GM21786 (cell line): Measurements from ENCODE around the gene SLC6A6.

Source experiments
- ATAC-seq: cut with Tn5 transposase; IDR thresholded peaks from one replicate; pipeline ENCODE4 v1.9.1; 2021; ENCODE audit not compliant: unreplicated experiment

The SLC6A6 gene

DNA sequence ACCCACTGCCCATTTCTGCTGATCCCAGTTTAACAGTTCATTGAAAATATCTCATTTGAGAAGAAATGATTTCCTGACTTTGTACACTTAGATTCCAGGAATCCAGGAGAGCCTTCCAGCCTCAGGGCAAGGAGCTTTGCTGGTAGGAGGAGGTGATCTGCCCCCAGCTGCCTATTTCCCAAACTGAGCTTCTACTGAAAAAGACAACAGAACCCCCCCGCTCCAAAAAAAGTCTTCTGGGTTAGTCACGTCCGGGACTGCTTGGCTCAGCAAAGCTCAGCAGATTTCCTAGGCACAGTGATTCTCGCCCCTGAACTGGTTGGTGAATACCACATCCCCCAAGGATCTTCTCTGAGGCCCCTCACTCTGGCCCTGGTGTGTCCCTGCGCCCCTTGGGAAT, 13.1 kb downstream of the SLC6A6 start:
- no peak for ATAC-seq

DNA sequence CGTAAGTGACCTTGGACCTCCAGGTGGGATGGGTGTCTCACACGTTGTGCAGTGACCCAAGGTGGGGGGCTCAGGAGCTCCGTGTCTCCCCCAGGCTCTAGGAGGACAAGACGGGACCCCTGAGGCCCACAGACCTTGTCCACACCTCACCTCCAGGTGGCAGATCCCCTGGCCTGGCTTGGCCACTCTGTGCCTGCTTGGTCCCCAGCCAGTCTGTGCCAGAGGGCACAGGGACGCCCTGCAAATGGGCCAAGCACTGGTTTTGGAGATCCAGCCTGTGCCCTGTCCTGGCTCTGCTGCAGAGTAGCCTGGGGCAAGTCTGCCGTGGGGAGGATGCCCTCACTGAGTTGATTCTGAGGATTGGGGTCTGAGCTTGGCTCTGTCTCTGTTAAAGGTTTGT, 14.0 kb downstream of the SLC6A6 start:
- ATAC-seq: no peak

DNA sequence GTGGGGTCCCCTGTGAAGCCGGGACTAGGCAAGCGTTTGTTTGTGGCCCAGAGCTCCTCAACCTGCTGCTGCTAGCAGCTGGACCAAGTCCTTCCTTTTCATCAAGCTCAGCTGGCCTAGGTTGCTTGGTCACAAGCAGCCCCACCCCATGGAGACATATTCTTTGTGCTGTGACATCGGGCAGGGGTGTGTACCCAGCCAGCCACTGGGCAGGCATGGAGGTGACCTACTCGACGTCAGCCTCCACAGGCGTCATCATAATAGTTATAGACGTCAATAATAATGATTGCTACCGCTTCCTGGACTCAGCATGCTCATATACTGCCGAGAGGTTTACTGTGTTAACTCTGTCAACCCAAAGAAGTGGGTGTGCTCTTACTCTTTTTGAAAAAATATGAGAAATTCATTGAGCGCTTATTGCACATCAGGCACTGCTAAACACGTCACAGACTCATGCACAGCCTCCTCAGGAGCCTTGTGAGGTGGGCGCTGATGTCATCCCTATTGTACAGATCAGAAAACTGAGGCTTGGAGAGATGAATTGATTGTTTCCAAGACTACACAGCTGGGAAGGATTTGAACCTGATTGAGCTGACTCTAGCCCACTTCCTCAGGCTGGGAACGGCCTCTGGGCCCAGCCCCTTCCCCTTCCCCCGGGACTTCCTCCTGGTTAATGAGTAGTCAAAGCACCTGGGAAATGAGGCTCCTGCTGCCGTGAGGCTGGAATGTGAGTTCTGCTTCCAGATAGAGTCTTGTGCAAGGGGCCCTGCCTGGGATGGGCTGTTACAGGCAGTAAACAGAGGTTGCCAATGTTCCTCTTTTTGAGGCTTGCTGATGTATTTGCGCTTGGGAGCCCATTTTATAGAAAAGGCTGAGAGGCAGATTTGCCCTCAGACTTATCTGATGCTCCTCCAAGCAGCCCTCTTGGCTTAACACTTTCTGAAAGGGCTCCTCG, 16.2 kb downstream of the SLC6A6 start:
- no peak for ATAC-seq

DNA sequence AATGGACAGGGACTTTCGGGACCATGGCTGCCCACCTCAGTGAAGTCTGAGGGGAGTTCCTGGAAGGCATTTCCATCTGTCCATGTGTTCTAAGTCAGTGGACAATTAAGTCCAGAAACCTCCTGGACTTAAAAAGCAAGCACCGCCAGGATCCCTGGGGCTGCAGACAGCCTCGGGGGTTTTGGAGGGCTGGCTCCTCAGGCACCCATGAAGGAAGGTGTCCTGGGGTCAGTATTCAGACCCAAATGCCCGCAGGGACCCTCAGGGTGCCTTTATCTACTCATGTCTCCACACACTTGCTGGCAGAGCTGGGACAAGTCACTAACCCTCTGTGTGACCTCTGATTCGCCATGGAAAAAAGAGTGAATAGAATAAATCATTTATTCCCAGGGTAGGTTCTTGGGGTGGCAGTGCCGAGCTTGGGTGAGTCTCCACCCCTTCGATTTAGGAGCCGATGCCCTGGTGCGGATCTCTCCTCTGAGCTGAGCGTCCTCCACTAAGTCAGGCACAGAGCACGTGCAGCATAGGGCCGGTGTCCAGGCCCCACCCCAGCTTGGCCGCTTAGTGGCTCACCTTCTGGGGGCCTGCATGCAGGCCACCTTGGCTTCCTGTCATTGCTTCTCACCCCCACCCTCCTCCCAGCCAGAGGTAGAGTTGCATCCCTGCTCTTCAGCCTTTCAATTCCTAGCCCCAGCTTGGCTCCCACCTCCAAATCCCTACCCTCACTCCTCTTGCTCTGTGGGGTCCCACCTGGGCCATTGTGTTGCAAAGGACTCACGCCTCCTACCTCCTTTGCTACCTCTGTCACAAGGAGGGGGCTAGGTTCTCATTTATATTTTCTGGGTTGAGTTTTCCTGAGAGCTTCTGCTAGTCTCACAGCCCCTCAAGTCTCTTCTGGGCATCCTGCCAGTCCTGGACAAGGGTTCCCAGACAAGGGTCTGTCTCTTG, 19.9 kb downstream of the SLC6A6 start:
- no peak for ATAC-seq

DNA sequence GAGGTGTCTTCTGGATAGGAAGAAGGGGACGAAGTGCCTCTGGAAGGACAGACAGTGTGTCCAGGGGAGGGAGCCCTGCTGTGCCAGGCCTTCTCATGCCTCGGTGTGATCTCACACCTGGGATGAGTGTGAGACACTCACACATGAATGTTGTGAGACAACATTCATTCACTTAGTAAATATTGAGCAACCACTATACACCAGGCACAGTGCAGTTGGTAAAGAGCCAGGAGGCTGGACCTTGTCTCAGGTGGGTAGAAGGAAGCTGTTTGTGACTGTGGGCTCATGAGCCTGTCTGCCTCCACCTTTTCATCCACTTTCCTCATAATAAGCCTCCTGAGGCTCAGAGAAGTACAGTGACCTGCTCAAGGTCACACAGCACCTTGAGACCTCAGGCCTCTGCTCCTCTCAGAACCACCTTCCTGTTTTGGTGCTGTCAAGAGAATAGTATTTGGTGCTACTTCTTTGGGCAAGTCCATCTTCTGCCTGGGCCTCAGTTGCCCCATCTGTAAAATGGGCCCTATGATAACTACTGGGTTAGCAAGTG, 20.9 kb downstream of the SLC6A6 start:
- ATAC-seq: no peak

DNA sequence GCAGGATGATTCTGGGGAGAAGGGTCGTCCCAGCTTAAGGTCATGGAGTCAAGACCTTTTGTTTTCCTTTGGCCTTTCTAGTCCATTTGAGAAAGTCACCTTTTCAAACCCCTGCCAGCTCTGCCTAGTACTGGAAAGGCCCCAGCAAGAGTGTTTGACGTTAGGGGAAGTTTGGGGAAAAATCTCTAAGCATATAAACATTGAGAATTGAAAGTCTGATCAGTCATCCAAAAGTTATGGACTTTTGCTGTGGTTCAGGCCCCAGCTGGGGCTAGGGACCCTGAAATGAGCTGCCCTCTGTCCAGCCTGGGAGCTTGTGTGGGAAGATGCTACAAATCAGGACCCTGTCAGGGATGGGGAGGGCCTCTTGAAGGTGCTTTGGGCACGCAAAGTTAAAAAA, 21.6 kb downstream of the SLC6A6 start:
- no peak for ATAC-seq

DNA sequence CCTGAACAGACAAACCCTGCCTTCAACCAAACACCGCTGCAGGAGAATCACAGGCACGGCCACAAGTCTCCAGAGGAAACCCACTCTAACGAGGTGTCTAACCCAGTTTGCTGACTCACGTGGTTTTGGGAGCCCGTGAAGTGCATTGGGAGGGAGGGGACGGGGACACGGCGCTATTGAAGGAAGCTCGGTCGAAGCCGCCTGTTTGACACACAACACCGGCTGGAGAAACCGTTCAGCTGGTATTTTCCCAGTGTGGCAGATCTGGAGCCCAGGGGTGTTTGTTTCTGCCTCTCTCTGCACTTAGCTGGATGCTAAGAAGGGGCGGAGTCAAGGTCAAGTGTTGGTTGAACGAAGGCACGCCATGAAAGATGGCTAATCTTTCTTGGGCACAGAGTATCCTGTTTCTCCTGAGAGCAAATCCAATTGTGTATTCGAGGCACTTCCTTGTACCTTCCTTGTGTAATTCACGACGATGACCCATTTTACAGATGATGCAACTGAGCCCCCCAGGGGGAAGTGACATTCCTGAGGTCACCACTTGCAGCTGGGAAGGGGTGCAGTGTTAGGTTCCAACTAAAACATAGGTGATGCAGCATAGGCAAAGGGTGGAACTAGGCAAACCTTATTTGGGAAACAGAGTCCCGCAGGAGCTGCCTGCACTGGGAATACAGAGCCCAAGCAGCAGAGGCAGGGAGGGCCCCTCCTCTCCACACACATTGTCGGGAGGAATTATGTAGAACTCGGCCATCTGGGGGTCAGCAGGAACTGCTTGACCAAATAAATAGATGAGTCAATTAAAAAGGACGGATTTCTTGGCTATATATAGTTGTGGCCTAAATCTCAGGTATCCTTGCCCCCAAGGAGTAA, 22.5 kb downstream of the SLC6A6 start:
- ATAC-seq: no peak

DNA sequence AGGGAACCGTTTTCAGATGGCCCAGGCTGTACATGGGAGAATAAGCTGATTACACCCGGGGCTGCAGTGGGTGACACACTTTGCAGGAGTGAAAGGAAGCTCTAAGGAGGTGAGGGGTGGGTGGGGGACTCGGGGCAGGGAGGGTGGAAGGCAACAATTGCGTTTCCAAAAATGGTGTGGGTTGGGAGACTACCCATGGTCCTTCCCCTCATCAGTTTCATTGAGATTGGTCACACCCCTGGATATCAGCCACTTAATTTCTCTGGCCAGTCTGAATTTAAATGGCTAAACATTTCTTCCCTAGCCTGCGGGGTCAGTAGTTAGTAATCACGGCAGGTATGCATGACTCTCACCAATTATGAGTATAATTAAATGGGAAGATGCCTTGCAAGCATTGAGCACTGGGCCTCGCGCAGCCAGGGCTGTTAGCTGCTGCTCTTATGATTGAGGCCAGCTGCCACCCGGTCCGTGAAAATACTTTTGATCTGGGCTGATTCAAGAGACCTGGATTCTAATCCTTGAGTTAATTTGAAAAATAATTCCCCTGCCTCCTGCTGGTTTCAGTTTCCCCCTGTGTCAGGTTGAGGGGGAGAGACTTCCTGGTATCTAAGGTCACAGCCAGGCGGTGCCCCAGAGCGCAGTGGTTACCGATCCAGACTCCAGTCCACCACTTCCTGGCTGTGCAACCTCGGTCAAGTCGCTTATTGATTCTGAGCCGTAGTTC, 23.3 kb downstream of the SLC6A6 start:
- ATAC-seq: peak; percentile 48

DNA sequence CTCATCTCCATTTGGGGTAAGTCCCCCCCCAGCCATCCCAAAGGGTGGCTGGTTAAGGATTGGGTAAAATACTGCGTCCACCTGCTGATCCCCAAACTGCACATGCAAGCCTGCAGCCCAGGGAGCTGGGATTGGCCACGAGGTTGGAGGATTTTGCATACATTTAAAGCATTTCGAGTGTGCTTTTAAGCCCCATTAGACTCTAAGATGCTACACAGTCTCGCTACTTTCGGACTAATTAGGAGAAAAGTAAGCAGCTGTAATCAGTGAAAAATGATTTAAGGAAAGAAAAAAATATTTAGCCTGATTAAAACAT, 23.9 kb downstream of the SLC6A6 start:
- no peak for ATAC-seq

DNA sequence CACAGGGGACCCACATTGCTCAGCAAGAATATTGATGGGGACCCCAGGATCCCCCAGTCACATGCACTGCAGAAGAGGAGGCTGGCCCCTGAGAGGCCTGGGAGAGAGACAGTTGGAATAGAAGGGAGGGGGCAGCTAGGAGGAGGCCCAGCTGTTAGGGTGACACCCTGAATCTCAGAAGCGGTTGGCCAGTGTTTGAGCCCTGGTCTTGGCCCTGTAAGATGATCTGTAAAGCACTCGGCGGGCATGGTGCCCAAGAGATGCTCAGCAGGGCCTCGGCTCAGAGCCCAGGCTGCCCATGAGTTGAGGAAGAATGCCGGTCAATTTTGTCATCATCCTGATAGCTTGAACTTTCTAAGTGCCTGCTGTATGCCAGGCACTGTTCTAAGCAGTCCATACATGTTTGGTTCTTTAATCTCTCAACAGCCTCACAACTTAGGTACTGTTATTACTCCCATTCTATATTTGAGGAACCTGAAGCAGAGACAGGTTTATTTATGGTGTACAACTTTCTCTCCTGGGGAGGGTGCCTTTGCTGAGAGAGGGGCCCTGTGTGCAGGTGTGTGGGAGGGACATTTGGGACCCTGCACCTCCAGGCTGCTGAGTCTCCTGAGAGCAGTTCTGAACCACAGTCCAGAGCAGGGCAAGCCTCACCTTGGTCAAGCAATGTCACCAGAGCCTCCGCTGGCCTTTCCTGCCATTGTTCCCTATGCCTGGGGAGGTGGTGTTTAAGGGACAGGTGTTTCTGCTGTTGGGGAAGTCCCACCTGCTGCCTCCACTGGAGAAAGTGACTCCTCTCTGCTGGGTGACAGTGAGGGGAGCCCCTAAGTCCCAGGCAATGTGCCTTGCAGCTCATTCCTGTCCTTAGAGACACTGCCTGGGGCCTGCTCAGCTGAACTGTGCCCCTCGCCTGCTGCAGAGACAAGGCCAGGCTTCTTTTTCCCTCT, 26.0 kb downstream of the SLC6A6 start:
- no peak for ATAC-seq

DNA sequence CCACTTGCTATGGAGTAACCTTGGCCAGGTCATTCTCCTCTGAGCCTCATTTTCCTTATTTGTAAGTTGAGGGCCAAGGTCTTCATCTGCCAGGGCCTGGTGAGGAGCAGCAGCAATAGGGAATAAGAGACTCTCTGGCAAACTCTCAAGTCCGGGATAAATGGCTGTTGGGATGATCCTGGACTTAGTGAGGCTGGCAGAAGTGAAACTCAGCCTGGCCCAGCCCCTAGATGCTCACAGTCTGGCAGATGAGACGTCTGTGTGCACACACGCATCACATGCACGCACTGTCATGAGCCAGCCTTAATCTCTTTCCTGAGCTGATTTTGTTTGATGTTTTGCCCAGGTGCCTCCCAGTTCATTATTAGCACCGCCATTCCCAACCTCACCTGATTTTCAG, 26.8 kb downstream of the SLC6A6 start:
- ATAC-seq: no peak

DNA sequence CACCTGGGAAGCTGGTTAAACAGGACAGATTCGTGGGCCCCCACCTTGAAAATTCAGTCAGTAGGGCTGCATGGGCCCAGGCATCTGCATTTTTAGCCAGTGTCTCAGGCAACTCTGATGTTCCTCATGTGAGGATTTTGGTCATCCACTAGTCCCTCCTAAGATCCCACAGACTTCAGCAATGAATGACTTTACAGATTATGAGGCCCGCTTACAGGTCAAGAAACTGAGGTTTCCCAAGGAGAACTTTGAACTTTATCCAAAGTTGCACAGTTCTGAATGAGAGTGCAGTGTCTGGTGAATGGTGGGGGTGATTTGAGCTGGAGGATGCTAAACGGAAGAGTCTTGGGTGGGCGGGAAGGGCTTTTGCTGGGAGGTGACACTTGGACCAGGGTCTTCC, 27.2 kb downstream of the SLC6A6 start:
- ATAC-seq: no peak

DNA sequence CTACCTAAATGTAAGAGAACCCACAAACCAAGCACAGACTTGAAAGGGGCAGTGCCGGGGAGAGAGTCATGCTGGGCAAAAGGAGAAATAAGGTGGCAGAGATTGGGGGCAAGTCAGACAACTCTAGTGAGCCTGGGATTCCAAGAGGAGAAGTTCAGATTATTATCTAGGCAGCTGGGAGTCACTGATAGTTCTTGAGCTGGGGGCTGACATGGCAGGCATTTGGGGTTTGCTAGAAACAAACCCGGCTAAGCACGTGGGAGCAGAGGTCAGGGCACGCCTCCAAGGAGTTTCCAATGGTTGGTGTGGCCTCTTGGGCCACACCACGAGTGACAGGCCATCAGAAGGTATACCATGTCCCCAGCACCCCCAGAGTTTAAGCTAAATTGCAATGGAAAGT, 27.6 kb downstream of the SLC6A6 start:
- ATAC-seq: no peak

DNA sequence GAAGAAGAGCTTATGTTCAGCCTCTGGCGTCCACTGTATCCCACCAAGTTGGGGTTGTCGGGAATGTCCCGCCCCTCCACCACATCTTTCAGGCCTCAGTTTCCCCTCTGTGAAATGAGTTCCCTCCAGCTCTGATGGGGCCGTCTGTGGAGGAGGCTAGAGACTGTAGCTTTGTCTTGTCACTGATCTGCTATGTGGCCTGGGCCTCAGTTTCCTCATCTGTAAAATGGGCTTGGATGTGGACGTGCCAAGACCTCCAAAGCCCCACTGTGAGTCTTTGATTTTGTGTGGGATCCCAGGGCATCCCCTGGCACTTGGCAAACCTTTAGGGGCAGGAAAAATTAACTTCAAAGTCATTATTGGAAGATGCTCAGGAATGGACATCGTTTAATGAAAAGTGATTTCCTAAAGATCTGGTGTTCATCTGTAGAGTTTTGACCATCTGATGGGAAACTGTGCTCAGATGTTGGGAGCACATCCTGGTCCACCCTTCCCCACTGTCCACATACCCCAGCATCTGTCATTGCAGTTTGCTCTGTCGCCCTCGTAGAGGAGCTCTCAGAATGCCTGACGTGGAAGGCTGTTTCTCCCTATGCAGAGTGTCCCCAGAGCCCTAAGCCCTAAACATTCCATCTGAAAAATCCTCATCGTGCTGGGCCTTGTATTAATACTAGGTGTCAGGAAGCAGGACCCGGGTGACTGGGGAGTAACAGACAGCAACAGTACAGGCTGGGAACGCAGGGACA, 28.5 kb downstream of the SLC6A6 start:
- ATAC-seq: no peak

DNA sequence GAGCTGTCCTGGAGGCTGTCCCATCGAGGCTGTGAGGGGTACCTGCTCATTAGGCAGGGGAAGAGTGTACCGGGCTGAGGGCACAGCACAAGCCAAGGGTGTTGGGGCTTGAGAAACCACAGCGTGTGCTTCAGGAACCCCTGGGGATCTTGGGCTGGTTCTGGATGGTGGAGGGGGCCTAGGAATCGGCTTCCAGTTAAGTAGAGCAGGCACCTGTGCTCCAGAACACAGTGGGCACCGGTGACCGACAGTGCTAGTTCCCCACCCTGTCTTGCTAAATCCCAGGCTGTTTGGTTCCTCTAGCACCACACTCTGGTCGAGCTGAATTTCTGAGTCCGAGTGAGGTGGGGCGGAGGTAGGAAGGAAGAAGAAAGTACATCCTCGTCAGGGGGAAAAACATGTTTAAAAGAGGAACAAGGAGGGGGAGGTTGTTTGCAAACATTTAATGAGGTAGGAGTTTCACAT, 29.1 kb downstream of the SLC6A6 start:
- ATAC-seq: peak; percentile 25

DNA sequence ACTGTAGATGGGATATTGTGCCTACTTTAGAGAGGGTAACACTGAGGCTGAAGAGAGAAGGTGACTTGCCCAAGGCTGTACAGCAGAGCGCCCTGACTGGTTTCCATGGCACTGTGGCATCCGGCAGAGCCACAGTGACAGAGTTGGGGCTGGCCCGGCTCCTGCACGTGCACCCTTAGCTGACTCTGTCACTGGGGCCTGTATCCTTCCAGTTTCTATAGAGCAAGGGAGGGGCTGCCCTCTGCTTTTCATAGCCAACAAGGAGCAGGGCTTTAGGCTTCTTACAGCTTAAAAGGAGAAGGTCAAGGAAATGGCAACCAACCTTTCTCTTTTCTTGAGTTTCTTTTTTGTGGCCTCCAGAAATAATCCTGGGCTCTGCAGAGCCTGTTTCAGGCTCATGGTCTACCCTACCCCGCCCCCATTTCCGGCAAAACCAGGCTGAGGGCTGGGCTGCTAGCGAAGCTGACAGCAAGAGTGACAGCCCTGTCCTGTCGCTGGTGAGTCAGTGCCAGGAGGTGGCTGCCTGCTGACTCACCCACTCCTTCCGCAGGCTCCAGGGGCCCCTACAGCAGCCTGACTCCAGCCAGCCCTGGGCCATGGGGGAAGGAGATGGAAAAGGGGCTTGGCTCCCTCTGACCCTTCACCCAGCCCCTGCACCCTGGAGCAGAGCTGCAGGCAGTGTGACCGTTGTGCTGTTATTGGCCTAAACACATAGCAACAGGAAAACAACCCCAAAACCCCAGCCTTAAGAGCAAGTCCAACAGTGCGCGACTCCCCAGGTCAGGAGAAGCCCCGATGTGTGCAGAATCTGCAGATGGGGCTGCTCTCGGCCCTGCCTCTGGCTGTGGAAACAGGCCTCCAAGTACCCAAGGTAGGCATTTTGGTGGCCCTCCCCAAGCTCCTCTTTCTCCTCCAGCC, 29.8 kb downstream of the SLC6A6 start:
- peak; percentile 74 for ATAC-seq

DNA sequence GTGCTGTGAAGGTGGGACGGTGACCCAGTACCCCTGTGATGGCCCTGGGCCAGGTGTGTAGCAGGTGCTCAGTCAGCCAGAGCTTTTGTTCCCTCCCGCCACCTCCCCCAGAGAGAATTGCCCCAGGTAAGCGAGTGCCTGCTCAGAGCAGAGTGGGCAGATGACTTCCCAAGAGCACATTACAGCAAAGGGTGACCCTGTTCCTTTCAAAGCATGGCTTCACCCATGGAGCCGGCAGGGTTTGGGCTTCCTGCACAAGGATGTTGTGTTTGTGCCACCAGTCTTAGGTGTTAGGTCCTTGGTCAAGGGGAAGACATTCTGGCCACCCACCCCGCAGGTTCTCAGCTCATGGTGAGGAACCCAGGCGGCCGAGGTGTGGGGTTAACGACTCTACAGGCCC, 30.7 kb downstream of the SLC6A6 start:
- ATAC-seq: no peak
